ENCODE measurements around the gene ELAVL4. TPM values are rescaled to one million over a fixed set of nuclear protein-coding genes. Genes with fewer than 3 reads are reported as not detected.

Gene ELAVL4
- total RNA-seq, 4 donors from 2014 or later: 0.13 to 0.49 (median 0.42) TPM; not detected in 1

- no peak overlapping the region for H3K4me3 ChIP-seq (ENCODE audit: low read depth, poor library complexity, severe bottlenecking)
- TF ChIP-seq POLR2A (IDR thresholded peaks at IDR 0.05) (no peak), CTCF (IDR thresholded peaks at IDR 0.05) (no peak)
- intact Hi-C loops (cut with DNase I; ENCODE audit: low total_unique reads): no loop called here
- 70 to 76% methylated on average over 3 of the region's 3 CpGs for WGBS, 2 donors
- no peak for DNase-seq (ENCODE audit: low spot score in 2 of 2)
Measured at GRCh38 chr1:50213505-50213904, 104.8 kb downstream of the ELAVL4 start.

GRCh38 chr1:50214717-50215116, 106.0 kb downstream of the ELAVL4 start:
- no peak overlapping the region for H3K4me3 ChIP-seq (ENCODE audit: low read depth, poor library complexity, severe bottlenecking)
- no peak for TF ChIP-seq POLR2A (IDR thresholded peaks at IDR 0.05)
- TF ChIP-seq CTCF (IDR thresholded peaks at IDR 0.05): no peak
- DNase-seq (ENCODE audit: low spot score in 2 of 2): no peak
- 50 to 58% methylated on average over 8 of the region's 8 CpGs for WGBS, 2 donors
- intact Hi-C loops (cut with DNase I; ENCODE audit: low total_unique reads): no loop called here

GRCh38 chr1:50218344-50219120, 109.8 kb downstream of the ELAVL4 start:
- intact Hi-C loops (cut with DNase I; ENCODE audit: low total_unique reads): no loop called here

GRCh38 chr1:50228871-50229384, 120.2 kb downstream of the ELAVL4 start:
- WGBS, 2 donors: 85 to 86% methylated on average over 4 of the region's 4 CpGs
- DNase-seq (ENCODE audit: low spot score in 2 of 2): no peak
- intact Hi-C loops (cut with DNase I; ENCODE audit: low total_unique reads): no loop called here
- TF ChIP-seq POLR2A (IDR thresholded peaks at IDR 0.05): no peak
- TF ChIP-seq CTCF (IDR thresholded peaks at IDR 0.05): no peak
- H3K4me3 ChIP-seq (ENCODE audit: low read depth, poor library complexity, severe bottlenecking): no peak overlapping the region

More at GRCh38 chr1:50218344-50219120, 109.8 kb downstream of the ELAVL4 start:
- TF ChIP-seq POLR2A (IDR thresholded peaks at IDR 0.05) (no peak), CTCF (IDR thresholded peaks at IDR 0.05) (no peak)
- WGBS, 2 donors: 84% methylated on average over 7 of the region's 7 CpGs
- DNase-seq (ENCODE audit: low spot score in 2 of 2): no peak
- H3K4me3 ChIP-seq (ENCODE audit: low read depth, poor library complexity, severe bottlenecking): no peak overlapping the region

GRCh38 chr1:50231209-50231608, 122.5 kb downstream of the ELAVL4 start:
- no peak overlapping the region for H3K4me3 ChIP-seq (ENCODE audit: low read depth, poor library complexity, severe bottlenecking)
- no peak for DNase-seq (ENCODE audit: low spot score in 2 of 2)
- TF ChIP-seq POLR2A (IDR thresholded peaks at IDR 0.05): no peak
- no peak for TF ChIP-seq CTCF (IDR thresholded peaks at IDR 0.05)
- intact Hi-C loops (cut with DNase I; ENCODE audit: low total_unique reads): no loop called here
- WGBS, 2 donors: 49 to 60% methylated on average over 5 of the region's 5 CpGs

Data from lower leg skin (tissue), 4 donors.